Measurements from ENCODE around the gene CASP8.

The CASP8 gene

GRCh38 chr2:201269764-201270163, 9.4 kb downstream of the CASP8 start:
- no peaks in the 10 kb centered on the region for H3K27me3 ChIP-seq (replicated peaks)
- no peak for TF ChIP-seq CTCF (IDR thresholded peaks at IDR 0.05; ENCODE audit: low read depth, low read length, missing control alignments)
- in situ Hi-C loops (cut with HindIII; ENCODE audit: low pct_ligation_motif_present, low sequenced_read_pairs) = no loop called here
- no peak for DNase-seq
- peaks cover 9% of the 10 kb centered on the region for H3K36me3 ChIP-seq (replicated peaks)
- H3K27ac ChIP-seq = no peak overlapping the region
- H3K4me3 ChIP-seq (ENCODE audit: low read depth, low read length) = no peak overlapping the region

- in situ Hi-C loops (cut with HindIII; ENCODE audit: low pct_ligation_motif_present, low sequenced_read_pairs) = no loop called here
- DNase-seq = no peak
- TF ChIP-seq CTCF (IDR thresholded peaks at IDR 0.05; ENCODE audit: low read depth, low read length, missing control alignments) = no peak
- Histone ChIP-seq H3K27ac (no peak overlapping the region), H3K4me3 (ENCODE audit: low read depth, low read length) (no peak overlapping the region), H3K27me3 (replicated peaks) (no peaks in the 10 kb centered on the region), H3K36me3 (replicated peaks) (peaks cover 12% of the 10 kb centered on the region)
These were observed 10.1 kb downstream of the CASP8 start for GRCh38 chr2:201270293-201271001.

GRCh38 chr2:201271917-201272316, 11.6 kb downstream of the CASP8 start:
- in situ Hi-C loops (cut with HindIII; ENCODE audit: low pct_ligation_motif_present, low sequenced_read_pairs) = no loop called here
- no peak for DNase-seq
- Histone ChIP-seq H3K36me3 (replicated peaks) (peaks cover 19% of the 10 kb centered on the region), H3K27ac (no peak overlapping the region), H3K27me3 (replicated peaks) (no peaks in the 10 kb centered on the region), H3K4me3 (ENCODE audit: low read depth, low read length) (no peak overlapping the region)
- no peak for TF ChIP-seq CTCF (IDR thresholded peaks at IDR 0.05; ENCODE audit: low read depth, low read length, missing control alignments)

GRCh38 chr2:201273330-201273983, 13.1 kb downstream of the CASP8 start:
- Histone ChIP-seq H3K27ac (no peak overlapping the region), H3K27me3 (replicated peaks) (no peaks in the 10 kb centered on the region), H3K4me3 (ENCODE audit: low read depth, low read length) (no peak overlapping the region), H3K36me3 (replicated peaks) (peaks cover 22% of the 10 kb centered on the region)
- TF ChIP-seq CTCF (IDR thresholded peaks at IDR 0.05; ENCODE audit: low read depth, low read length, missing control alignments) = no peak
- in situ Hi-C loops (cut with HindIII; ENCODE audit: low pct_ligation_motif_present, low sequenced_read_pairs) = no loop called here
- no peak for DNase-seq

- TF ChIP-seq CTCF (IDR thresholded peaks at IDR 0.05; ENCODE audit: low read depth, low read length, missing control alignments) = no peak
- DNase-seq = no peak
- Histone ChIP-seq H3K4me3 (ENCODE audit: low read depth, low read length) (no peak overlapping the region), H3K27me3 (replicated peaks) (no peaks in the 10 kb centered on the region), H3K36me3 (replicated peaks) (peaks cover 24% of the 10 kb centered on the region), H3K27ac (no peak overlapping the region)
- in situ Hi-C loops (cut with HindIII; ENCODE audit: low pct_ligation_motif_present, low sequenced_read_pairs) = no loop called here
These were observed 14.7 kb downstream of the CASP8 start for GRCh38 chr2:201275069-201275468.

Measured in brain microvascular endothelial cell (primary cell).